SU-DHL-6 (cell line): ENCODE measurements around the gene ADAT1.
"Not testable (repeated sequence)": the region's sequence is repeated elsewhere in the genome, so short reads cannot be mapped to it uniquely, and the experiment has no call there.

Experiments
- H2AFZ ChIP-seq: fragments of 200-600 bp; sonication (generic); 2 replicates; pipeline ENCODE4 v1.6.1; 2014; ENCODE audit warnings: low read depth, mild to moderate bottlenecking, moderate library complexity, mixed read lengths, antibody characterized with exemption, low read length; ENCODE audit not compliant: severe bottlenecking
- H3F3A ChIP-seq: fragments of 200-600 bp; shearing (Covaris generic); 2 replicates; pipeline ENCODE4 v1.6.0; 2016; ENCODE audit warnings: antibody characterized with exemption, mild to moderate bottlenecking; ENCODE audit not compliant: insufficient read depth
- H3K27ac ChIP-seq: fragments of 200-600 bp; sonication (generic); 2 replicates; pipeline ENCODE4 v1.5.1; 2016; ENCODE audit warnings: low read depth, mild to moderate bottlenecking, low read length, moderate library complexity, mixed read lengths
- H3K27me3 ChIP-seq: fragments of 200-600 bp; sonication (generic), shearing (Covaris generic); 2 replicates; pipeline ENCODE4 v1.6.0; 2014; ENCODE audit warnings: mild to moderate bottlenecking, low read length
- H3K36me3 ChIP-seq: fragments of 200-600 bp; sonication (generic); 2 replicates; pipeline ENCODE4 v1.6.1; 2014; ENCODE audit warnings: mild to moderate bottlenecking, low read length, mixed read lengths
- H3K4me2 ChIP-seq: fragments of 300-600, 200-600 bp; shearing (Covaris generic), sonication (generic); 2 replicates; pipeline ENCODE4 v1.6.0; 2014; ENCODE audit warnings: low read length, low read depth, mild to moderate bottlenecking; ENCODE audit not compliant: poor library complexity, severe bottlenecking
- H3K4me3 ChIP-seq: fragments of 200-600 bp; sonication (generic); 2 replicates; pipeline ENCODE4 v1.5.1; 2014; ENCODE audit warnings: antibody characterized with exemption, low read length, mild to moderate bottlenecking, mixed read lengths; ENCODE audit not compliant: insufficient read depth, poor library complexity, severe bottlenecking
- H3K79me2 ChIP-seq: fragments of 200-600 bp; sonication (generic); 2 replicates; pipeline ENCODE4 v1.6.1; 2014; ENCODE audit warnings: mild to moderate bottlenecking, low read length, moderate library complexity; ENCODE audit not compliant: insufficient read depth
- H3K9ac ChIP-seq: fragments of 200-600 bp; sonication (generic); 2 replicates; pipeline ENCODE4 v1.7.0; 2014; ENCODE audit warnings: mild to moderate bottlenecking, low read length
- H3K9me2 ChIP-seq: fragments of 200-600 bp; sonication (generic); replicated peaks from 2 replicates; pipeline ENCODE4 v1.6.1; 2014; ENCODE audit warnings: low read length; ENCODE audit not compliant: insufficient read depth
- H3K9me3 ChIP-seq: fragments of 200-600 bp; sonication (generic); 2 replicates; pipeline ENCODE4 v1.6.1; 2014; ENCODE audit warnings: low read length, mixed read lengths; ENCODE audit not compliant: insufficient read depth
- H4K20me1 ChIP-seq: fragments of 200-600 bp; sonication (generic); 2 replicates; pipeline ENCODE4 v1.6.1; 2014; ENCODE audit warnings: low read depth, mild to moderate bottlenecking, antibody characterized with exemption, low read length, moderate library complexity, mixed read lengths
- EZH2phosphoT487 ChIP-seq: fragments of 200-600 bp; sonication (generic), shearing (Covaris generic); conservative IDR thresholded peaks from 2 replicates; pipeline ENCODE4 v1.6.1; 2018; ENCODE audit warnings: mild to moderate bottlenecking, antibody characterized with exemption, low read length, moderate library complexity, mixed read lengths
- TF ChIP-seq, protein P1 (sequence below): fragments of 200-600 bp; sonication (generic); IDR thresholded peaks from one replicate; pipeline ENCODE4 v1.5.1; 2017; ENCODE audit warnings: antibody characterized with exemption, mild to moderate bottlenecking, low read length, moderate library complexity; ENCODE audit not compliant: insufficient read depth, poor library complexity, severe bottlenecking

The ADAT1 gene

GRCh38 chr16:75593825-75594820 lies 29.0 kb downstream of the ADAT1 start:
- Histone ChIP-seq H3K9ac (no peak overlapping the region), H3K4me3 (no peak overlapping the region)

DNA sequence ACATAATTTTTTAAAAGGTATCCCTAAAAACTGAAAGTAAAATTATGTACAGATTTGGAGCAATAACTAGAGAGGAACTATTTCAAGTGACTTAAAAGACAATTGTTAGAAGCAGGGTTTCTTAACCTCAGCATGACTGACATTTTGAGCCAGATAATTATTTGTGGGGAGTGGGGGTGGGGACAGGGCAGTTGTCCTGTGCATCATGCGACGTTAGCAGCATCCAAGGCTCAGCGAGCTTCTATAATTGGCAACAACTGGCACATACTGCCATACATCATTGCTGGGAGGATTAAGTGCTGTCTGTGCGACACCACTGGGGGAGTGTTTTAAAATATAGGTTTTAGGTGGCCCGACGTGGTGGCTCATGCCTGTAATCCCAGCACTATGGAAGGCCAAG lies 29.8 kb downstream of the ADAT1 start:
- H3F3A ChIP-seq: no peaks in the 10 kb centered on the region
- H3K36me3 ChIP-seq: 0 out of 2 replicates have a peak, but pooled peaks cover 3% of the 10 kb centered on the region
- H3K4me2 ChIP-seq: no peak overlapping the region
- no peaks in the 10 kb centered on the region for H3K9me2 ChIP-seq
- no peaks in the 10 kb centered on the region for H3K9me3 ChIP-seq
- H3K79me2 ChIP-seq: no peaks in the 10 kb centered on the region
- H2AFZ ChIP-seq: no peak overlapping the region
- no peaks in the 10 kb centered on the region for H4K20me1 ChIP-seq
- no peak overlapping the region for H3K9ac ChIP-seq
- no peak overlapping the region for H3K4me3 ChIP-seq
- H3K27me3 ChIP-seq: no peaks in the 10 kb centered on the region
- no peak overlapping the region for H3K27ac ChIP-seq
- TF ChIP-seq, protein P1, sequence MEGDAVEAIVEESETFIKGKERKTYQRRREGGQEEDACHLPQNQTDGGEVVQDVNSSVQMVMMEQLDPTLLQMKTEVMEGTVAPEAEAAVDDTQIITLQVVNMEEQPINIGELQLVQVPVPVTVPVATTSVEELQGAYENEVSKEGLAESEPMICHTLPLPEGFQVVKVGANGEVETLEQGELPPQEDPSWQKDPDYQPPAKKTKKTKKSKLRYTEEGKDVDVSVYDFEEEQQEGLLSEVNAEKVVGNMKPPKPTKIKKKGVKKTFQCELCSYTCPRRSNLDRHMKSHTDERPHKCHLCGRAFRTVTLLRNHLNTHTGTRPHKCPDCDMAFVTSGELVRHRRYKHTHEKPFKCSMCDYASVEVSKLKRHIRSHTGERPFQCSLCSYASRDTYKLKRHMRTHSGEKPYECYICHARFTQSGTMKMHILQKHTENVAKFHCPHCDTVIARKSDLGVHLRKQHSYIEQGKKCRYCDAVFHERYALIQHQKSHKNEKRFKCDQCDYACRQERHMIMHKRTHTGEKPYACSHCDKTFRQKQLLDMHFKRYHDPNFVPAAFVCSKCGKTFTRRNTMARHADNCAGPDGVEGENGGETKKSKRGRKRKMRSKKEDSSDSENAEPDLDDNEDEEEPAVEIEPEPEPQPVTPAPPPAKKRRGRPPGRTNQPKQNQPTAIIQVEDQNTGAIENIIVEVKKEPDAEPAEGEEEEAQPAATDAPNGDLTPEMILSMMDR: no peak
- TF ChIP-seq EZH2phosphoT487: no peak

More at GRCh38 chr16:75593825-75594820, 29.0 kb downstream of the ADAT1 start:
- H3F3A ChIP-seq: no peaks in the 10 kb centered on the region
- H3K9me2 ChIP-seq: no peaks in the 10 kb centered on the region
- no peaks in the 10 kb centered on the region for H3K79me2 ChIP-seq
- H2AFZ ChIP-seq: no peak overlapping the region
- H4K20me1 ChIP-seq: no peaks in the 10 kb centered on the region
- H3K27ac ChIP-seq: no peak overlapping the region
- no peaks in the 10 kb centered on the region for H3K9me3 ChIP-seq
- no peaks in the 10 kb centered on the region for H3K27me3 ChIP-seq
- 0 out of 2 replicates have a peak, but pooled peaks cover 3% of the 10 kb centered on the region for H3K36me3 ChIP-seq
- TF ChIP-seq EZH2phosphoT487: no peak
- TF ChIP-seq, protein P1: no peak
- H3K4me2 ChIP-seq: no peak overlapping the region

- not testable (repeated sequence) for H3K36me3 ChIP-seq, H3K9ac ChIP-seq, H2AFZ ChIP-seq, H4K20me1 ChIP-seq, H3F3A ChIP-seq, H3K79me2 ChIP-seq, H3K9me3 ChIP-seq, H3K4me3 ChIP-seq, H3K27ac ChIP-seq, H3K27me3 ChIP-seq, H3K9me2 ChIP-seq, H3K4me2 ChIP-seq
Observed at GRCh38 chr16:75591927-75592326, 31.2 kb downstream of the ADAT1 start.
